ENCODE results near the gene CLN5.

DNA sequence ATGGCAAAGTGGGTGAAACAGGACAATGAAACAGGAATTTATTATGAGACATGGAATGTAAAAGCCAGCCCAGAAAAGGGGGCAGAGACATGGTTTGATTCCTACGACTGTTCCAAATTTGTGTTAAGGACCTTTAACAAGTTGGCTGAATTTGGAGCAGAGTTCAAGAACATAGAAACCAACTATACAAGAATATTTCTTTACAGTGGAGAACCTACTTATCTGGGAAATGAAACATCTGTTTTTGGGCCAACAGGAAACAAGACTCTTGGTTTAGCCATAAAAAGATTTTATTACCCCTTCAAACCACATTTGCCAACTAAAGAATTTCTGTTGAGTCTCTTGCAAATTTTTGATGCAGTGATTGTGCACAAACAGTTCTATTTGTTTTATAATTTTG, 8.6 kb downstream of the CLN5 start:
- TF ChIP-seq SUZ12 (IDR thresholded peaks at IDR 0.05; ENCODE audit: unreplicated experiment) (no peak), ZNF274 (IDR thresholded peaks at IDR 0.05; ENCODE audit: insufficient read depth, insufficient read length) (no peak), ZNF217 (IDR thresholded peaks at IDR 0.05) (no peak), POLR2A (IDR thresholded peaks at IDR 0.05; ENCODE audit: low read depth, low read length) (no peak), TARDBP (IDR thresholded peaks at IDR 0.05; ENCODE audit: borderline replicate concordance) (no peak), POLR2AphosphoS5 (IDR thresholded peaks at IDR 0.05; ENCODE audit: low read length) (no peak), RCOR1 (conservative IDR thresholded peaks at IDR 0.05; ENCODE audit: low read depth, low read length) (no peak), YY1 (IDR thresholded peaks at IDR 0.05; ENCODE audit: low read depth, low read length) (no peak), TCF12 (IDR thresholded peaks at IDR 0.05; ENCODE audit: low read depth, low read length) (no peak), EGR1 (IDR thresholded peaks at IDR 0.05; ENCODE audit: borderline replicate concordance in 1 of 2, low read depth in 2 of 2, low read length in 2 of 2) (no peak)
- TF ChIP-seq, protein P1, sequence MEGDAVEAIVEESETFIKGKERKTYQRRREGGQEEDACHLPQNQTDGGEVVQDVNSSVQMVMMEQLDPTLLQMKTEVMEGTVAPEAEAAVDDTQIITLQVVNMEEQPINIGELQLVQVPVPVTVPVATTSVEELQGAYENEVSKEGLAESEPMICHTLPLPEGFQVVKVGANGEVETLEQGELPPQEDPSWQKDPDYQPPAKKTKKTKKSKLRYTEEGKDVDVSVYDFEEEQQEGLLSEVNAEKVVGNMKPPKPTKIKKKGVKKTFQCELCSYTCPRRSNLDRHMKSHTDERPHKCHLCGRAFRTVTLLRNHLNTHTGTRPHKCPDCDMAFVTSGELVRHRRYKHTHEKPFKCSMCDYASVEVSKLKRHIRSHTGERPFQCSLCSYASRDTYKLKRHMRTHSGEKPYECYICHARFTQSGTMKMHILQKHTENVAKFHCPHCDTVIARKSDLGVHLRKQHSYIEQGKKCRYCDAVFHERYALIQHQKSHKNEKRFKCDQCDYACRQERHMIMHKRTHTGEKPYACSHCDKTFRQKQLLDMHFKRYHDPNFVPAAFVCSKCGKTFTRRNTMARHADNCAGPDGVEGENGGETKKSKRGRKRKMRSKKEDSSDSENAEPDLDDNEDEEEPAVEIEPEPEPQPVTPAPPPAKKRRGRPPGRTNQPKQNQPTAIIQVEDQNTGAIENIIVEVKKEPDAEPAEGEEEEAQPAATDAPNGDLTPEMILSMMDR (IDR thresholded peaks at IDR 0.05 in 2 of 3, conservative IDR thresholded peaks at IDR 0.05 in 1 of 3; ENCODE audit: control insufficient read depth in 2 of 3, extremely low read depth in 1 of 3, insufficient read depth in 1 of 3, low read depth in 3 of 3, low read length in 3 of 3): no peak
